ENCODE measurements around the gene RBFOX2. TPM values are rescaled to one million over a fixed set of nuclear protein-coding genes. Genes with fewer than 3 reads are reported as not detected.
A peak's percentile ranks its signal among the peaks of the same experiment; 100 is the strongest.
"Not testable (repeated sequence)": the region's sequence is repeated elsewhere in the genome, so short reads cannot be mapped to it uniquely, and the experiment has no call there.

RBFOX2 gene
- total and polyA plus RNA-seq, 3 donors from 2014 or later = 53.4 to 85.2 (median 63.9) TPM

GRCh38 chr22:35739076-35739930, 289.3 kb downstream of the RBFOX2 start:
- Histone ChIP-seq H3K27ac (no peak overlapping the region), H3K36me3 (ENCODE audit: low read depth, missing control alignments) (no peaks in the 10 kb centered on the region), H3K4me1 (no peaks in the 10 kb centered on the region), H3K27me3 (no peaks in the 10 kb centered on the region), H3K9me3 (no peaks in the 10 kb centered on the region), H3K4me3 (no peak overlapping the region)
- WGBS, 2 donors = 79 to 91% methylated on average over 12 of the region's 12 CpGs
- intact Hi-C loops (cut with DNase I; ENCODE audit: low total_unique reads) = no loop called here
- DNase-seq = no peak
- TF ChIP-seq POLR2A (IDR thresholded peaks at IDR 0.05) (no peak), CTCF (IDR thresholded peaks at IDR 0.05) (peak in 1 of 3 experiments; percentile 13)

- DNase-seq; H3K4me3 ChIP-seq; H3K27ac ChIP-seq; H3K27me3 ChIP-seq; H3K4me1 ChIP-seq; H3K36me3 ChIP-seq (ENCODE audit: low read depth, missing control alignments); H3K9me3 ChIP-seq; intact Hi-C loops (cut with DNase I; ENCODE audit: low total_unique reads): not testable (repeated sequence)
- WGBS, 2 donors = 88 to 96% methylated on average over 5 to 6 of the region's 6 CpGs
Observed at GRCh38 chr22:35737886-35738285, 290.7 kb downstream of the RBFOX2 start.

GRCh38 chr22:35736701-35737100, 291.9 kb downstream of the RBFOX2 start:
- no peaks in the 10 kb centered on the region for H3K9me3 ChIP-seq
- peaks cover 9% of the 10 kb centered on the region for H3K4me1 ChIP-seq
- no peak overlapping the region for H3K4me3 ChIP-seq
- intact Hi-C loops (cut with DNase I; ENCODE audit: low total_unique reads) = no loop called here
- H3K27me3 ChIP-seq = no peaks in the 10 kb centered on the region
- DNase-seq = no peak
- H3K27ac ChIP-seq = no peak overlapping the region
- TF ChIP-seq POLR2A (IDR thresholded peaks at IDR 0.05) = no peak
- no peak for TF ChIP-seq CTCF (IDR thresholded peaks at IDR 0.05)
- H3K36me3 ChIP-seq (ENCODE audit: low read depth, missing control alignments) = no peaks in the 10 kb centered on the region
- 62 to 65% methylated on average over 12 of the region's 12 CpGs for WGBS, 2 donors

GRCh38 chr22:35736166-35736565, 292.5 kb downstream of the RBFOX2 start:
- Histone ChIP-seq H3K36me3 (ENCODE audit: low read depth, missing control alignments) (no peaks in the 10 kb centered on the region), H3K4me3 (no peak overlapping the region), H3K9me3 (no peaks in the 10 kb centered on the region), H3K27me3 (no peaks in the 10 kb centered on the region), H3K4me1 (peaks cover 9% of the 10 kb centered on the region), H3K27ac (no peak overlapping the region)
- whole genome bisulfite sequencing, 2 donors = 88 to 96% methylated on average over 5 of the region's 5 CpGs
- no peak for DNase-seq
- intact Hi-C loops (cut with DNase I; ENCODE audit: low total_unique reads) = no loop called here
- TF ChIP-seq CTCF (IDR thresholded peaks at IDR 0.05) = no peak
- TF ChIP-seq POLR2A (IDR thresholded peaks at IDR 0.05) = no peak

- WGBS, 2 donors = 63 to 83% methylated on average over 1 of the region's 1 CpG
- DNase-seq = no peak
Observed at GRCh38 chr22:35735542-35735941, 293.1 kb downstream of the RBFOX2 start.

More at GRCh38 chr22:35735542-35735941, 293.1 kb downstream of the RBFOX2 start:
- Histone ChIP-seq H3K27ac (no peak overlapping the region), H3K4me3 (no peak overlapping the region), H3K27me3 (no peaks in the 10 kb centered on the region), H3K36me3 (ENCODE audit: low read depth, missing control alignments) (no peaks in the 10 kb centered on the region), H3K4me1 (peaks cover 9% of the 10 kb centered on the region), H3K9me3 (no peaks in the 10 kb centered on the region)
- no peak for TF ChIP-seq POLR2A (IDR thresholded peaks at IDR 0.05)
- TF ChIP-seq CTCF (IDR thresholded peaks at IDR 0.05) = no peak
- intact Hi-C loops (cut with DNase I; ENCODE audit: low total_unique reads) = no loop called here
